Stimulated activated CD8-positive, alpha-beta memory T cell treated with anti-CD3 and anti-CD28 coated beads, Interleukin-4, amount 100 ng/mL, for 4 hours (primary cell): Measurements from ENCODE around the gene ROR2.
"Not testable (repeated sequence)": the region's sequence is repeated elsewhere in the genome, so short reads cannot be mapped to it uniquely, and the experiment has no call there.

ENCODE experiments used
- DNase-seq, 2 donors: peaks; one replicate each; pipeline ENCODE4 v3.0.0-alpha.2; 2020; ENCODE audit warnings: low read depth in 2 of 2, low spot score in 1 of 2

ROR2 gene

GRCh38 chr9:91540506-91540905, 409.5 kb downstream of the ROR2 start:
- not testable (repeated sequence) for DNase-seq

GRCh38 chr9:91536211-91536691, 413.8 kb downstream of the ROR2 start:
- no peak for DNase-seq

- DNase-seq = no peak
These were observed 415.7 kb downstream of the ROR2 start for GRCh38 chr9:91534374-91534773.

- DNase-seq = no peak
These were observed 416.6 kb downstream of the ROR2 start for GRCh38 chr9:91533382-91533781.

- DNase-seq = no peak
These were observed 417.7 kb downstream of the ROR2 start for GRCh38 chr9:91532325-91532724.

- DNase-seq = no peak
These were observed 419.2 kb downstream of the ROR2 start for GRCh38 chr9:91530829-91531228.

GRCh38 chr9:91522481-91522880, 427.5 kb downstream of the ROR2 start:
- DNase-seq = no peak

GRCh38 chr9:91519520-91520277, 430.3 kb downstream of the ROR2 start:
- no peak for DNase-seq

GRCh38 chr9:91518462-91518861, 431.6 kb downstream of the ROR2 start:
- no peak for DNase-seq

- no peak for DNase-seq
These were observed 432.2 kb downstream of the ROR2 start for GRCh38 chr9:91517801-91518200.

GRCh38 chr9:91517332-91517731, 432.7 kb downstream of the ROR2 start:
- not testable (repeated sequence) for DNase-seq

- DNase-seq = no peak
These were observed 433.3 kb downstream of the ROR2 start for GRCh38 chr9:91516777-91517176.

GRCh38 chr9:91516081-91516480, 433.9 kb downstream of the ROR2 start:
- no peak for DNase-seq

- no peak for DNase-seq
These were observed 434.8 kb downstream of the ROR2 start for GRCh38 chr9:91515074-91515687.
